ENCODE measurements around the gene OGN.

GRCh38 chr9:92397853-92398252 lies 6.5 kb downstream of the OGN start:
- TF ChIP-seq CTCF (conservative IDR thresholded peaks at IDR 0.05 in 1 of 2, IDR thresholded peaks at IDR 0.05 in 1 of 2; ENCODE audit: extremely low read depth in 1 of 2, insufficient read depth in 1 of 2, low read depth in 1 of 2, low read length in 2 of 2), result no peak
- no peak for TF ChIP-seq EZH2 (IDR thresholded peaks at IDR 0.05; ENCODE audit: borderline replicate concordance, low read length)

Data from mammary epithelial cell (primary cell).